Panc1 (cell line): ENCODE measurements around the gene HOXB3. TPM values are rescaled to one million over a fixed set of nuclear protein-coding genes. Genes with fewer than 3 reads are reported as not detected.

Experiments used
- ATAC-seq: fragments of 200-7000 bp; cut with Tn5 transposase; 2 replicates; pipeline ENCODE4 v1.9.1; 2020; ENCODE audit warnings: mild to moderate bottlenecking, moderate library complexity
- BruUV-seq: library from RNA; stranded (reverse); fragments of 400-500 nt; replicated peaks from 2 replicates; lab custom pipeline; 2021; lab: Mats Ljungman, UMichigan
- CTCF ChIA-PET: fragments of 300-600 bp; sonication (Branson Sonifier 250); formaldehyde crosslinking; loops from one replicate; lab custom pipeline; 2022; ENCODE audit warnings: antibody characterized with exemption; lab: Charles Lee
- POLR2A ChIA-PET: fragments of 300-600 bp; sonication (Branson Sonifier 250); formaldehyde crosslinking; loops from one replicate; lab custom pipeline; 2022; ENCODE audit warnings: antibody characterized with exemption; lab: Charles Lee
- DNase-seq: peaks from one replicate; pipeline ENCODE4 v3.0.0-alpha.2; 2010; ENCODE audit warnings: low read depth, low spot score
- H3K27ac ChIP-seq: 2 replicates; pipeline ENCODE4 v1.5.1; 2011; ENCODE audit warnings: mild to moderate bottlenecking, low read length, inconsistent platforms
- H3K27me3 ChIP-seq: fragments of 200-500 bp; sonication (Bioruptor generic); 2 replicates; pipeline ENCODE4 v1.6.0; 2014; ENCODE audit warnings: low read length, inconsistent platforms; ENCODE audit not compliant: control insufficient read depth, insufficient read depth
- H3K36me3 ChIP-seq: fragments of 200-500 bp; sonication (Bioruptor generic); 2 replicates; pipeline ENCODE4 v1.5.1; 2014; ENCODE audit warnings: inconsistent platforms, mild to moderate bottlenecking, low read length, moderate library complexity; ENCODE audit not compliant: control insufficient read depth, insufficient read depth
- H3K4me1 ChIP-seq: 2 replicates; pipeline ENCODE4 v1.5.1; 2011; ENCODE audit warnings: inconsistent platforms, mild to moderate bottlenecking, low read length, moderate library complexity; ENCODE audit not compliant: control insufficient read depth, insufficient read depth
- H3K4me3 ChIP-seq, 2 experiments: 2 replicates each; pipeline ENCODE4 v1.5.1; 2011 to 2012; ENCODE audit warnings: low read depth in 2 of 2, low read length in 2 of 2, mild to moderate bottlenecking in 2 of 2, inconsistent platforms in 1 of 2, moderate library complexity in 1 of 2
- H3K9me3 ChIP-seq: fragments of 200-500 bp; sonication (Bioruptor generic); 2 replicates; pipeline ENCODE4 v1.5.1; 2014; ENCODE audit warnings: low read depth, mild to moderate bottlenecking, inconsistent platforms, low read length, moderate library complexity; ENCODE audit not compliant: control insufficient read depth, insufficient read depth
- CTCF ChIP-seq: fragments of 450-650 bp; IDR thresholded peaks from 2 replicates; pipeline ENCODE4 v1.5.1; 2017; ENCODE audit warnings: mild to moderate bottlenecking
- POLR2AphosphoS5 ChIP-seq: IDR thresholded peaks from 2 replicates; pipeline ENCODE4 v1.6.1; 2012; ENCODE audit warnings: mild to moderate bottlenecking, low read depth, low read length, moderate library complexity
- REST ChIP-seq, 2 experiments: IDR thresholded peaks; 2 replicates each; pipeline ENCODE4 v1.6.1; 2011 to 2012; ENCODE audit warnings: low read depth in 2 of 2, control low read depth in 1 of 2, low read length in 1 of 2, mild to moderate bottlenecking in 1 of 2, moderate library complexity in 1 of 2; ENCODE audit not compliant: insufficient read depth in 1 of 2
- SIN3A ChIP-seq: IDR thresholded peaks from 2 replicates; pipeline ENCODE4 v1.6.1; 2012; ENCODE audit warnings: low read depth, mild to moderate bottlenecking, low read length, moderate library complexity, borderline replicate concordance; ENCODE audit not compliant: insufficient read depth
- TCF7L2 ChIP-seq: IDR thresholded peaks from 2 replicates; pipeline ENCODE4 v1.6.1; 2011; ENCODE audit warnings: mild to moderate bottlenecking, low read depth, low read length, inconsistent platforms
- in situ Hi-C: cut with HindIII; loops from 2 replicates; pipeline ENCODE4 v1.10.0; 2016; ENCODE audit warnings: low sequenced_read_pairs, low pct_unique_long_range_greater_than_20kb
- intact Hi-C: fragments of 100-400 bp; cut with micrococcal nuclease; formaldehyde crosslinking; loops from one replicate; pipeline ENCODE4 v1.10.0; 2022; ENCODE audit not compliant: unreplicated experiment
- total RNA-seq: library from RNA; stranded (reverse); gene quantifications from one replicate; pipeline ENCODE4 v1.2.1, GENCODE V29; 2021; ENCODE audit not compliant: unreplicated experiment

HOXB3 gene
- total RNA-seq, 1 experiment from 2014 or later = 127 TPM

DNA sequence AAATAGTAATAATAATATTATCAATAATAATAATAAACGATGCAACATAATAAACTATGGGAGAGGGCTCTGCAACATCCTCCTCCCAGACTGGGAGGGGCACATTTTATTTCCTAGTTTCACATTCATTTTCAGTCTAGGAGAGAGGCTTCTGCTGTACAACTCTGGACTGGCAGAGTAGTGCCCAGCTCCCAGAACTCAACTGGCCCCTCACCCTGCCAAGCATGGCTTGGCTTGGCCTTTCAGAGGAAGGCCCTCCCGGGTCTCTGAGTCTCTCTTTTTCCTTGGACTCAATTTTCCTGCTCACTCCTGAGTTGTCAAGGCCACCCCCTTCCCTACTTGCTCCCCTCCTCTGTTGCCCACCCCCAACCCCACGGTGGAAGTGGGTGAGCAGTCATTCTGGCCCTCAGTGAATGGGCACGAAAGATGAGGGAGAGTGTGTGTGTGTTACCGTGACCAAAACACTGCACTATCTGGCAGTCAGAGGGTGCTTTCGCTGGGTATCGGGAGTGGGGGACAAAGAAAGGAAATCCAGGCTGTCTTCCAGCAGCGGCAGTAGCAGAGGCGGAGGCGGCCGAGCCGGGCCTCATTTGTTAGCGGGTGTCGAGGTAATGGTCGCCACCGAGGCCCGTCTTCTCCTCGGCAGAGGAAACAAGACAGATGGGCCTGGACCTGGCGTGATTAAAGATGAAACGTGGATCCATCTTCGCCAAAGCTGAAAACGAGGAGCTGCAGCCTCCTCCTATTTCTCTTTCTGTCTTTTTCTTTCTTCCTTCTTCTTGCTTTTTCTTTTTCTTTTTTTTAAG is 14.2 kb downstream of the HOXB3 start:
- Histone ChIP-seq H3K27me3 (no peaks in the 10 kb centered on the region), H3K36me3 (peaks cover 12% of the 10 kb centered on the region), H3K9me3 (no peaks in the 10 kb centered on the region), H3K4me3 (peak overlapping the region; percentile 70 to 99), H3K27ac (peak overlapping the region; percentile 97), H3K4me1 (peaks cover 88% of the 10 kb centered on the region)
- DNase-seq (no peak), ATAC-seq (0 out of 2 replicates have a peak, but pooled peaks have one; percentile 9)
- intact Hi-C loops = loop anchor here (1.0 kb wide), 1 partner anchor 34 kb away; no protein-coding TSS in a partner anchor
- POLR2A ChIA-PET = interaction anchor here (1.0 to 1.2 kb wide), 2 partner anchors 13 to 30 kb away, joined by 3 read pairs; no protein-coding TSS in a partner anchor
- TF ChIP-seq REST (IDR thresholded peaks at IDR 0.05; ENCODE audit: insufficient read depth in 1 of 2, low read depth in 2 of 2, low read length in 1 of 2) (no peak), CTCF (no peak), POLR2AphosphoS5 (peak; percentile 40), SIN3A (0 out of 2 replicates have a peak, but pooled peaks have one; percentile 36)
- in situ Hi-C loops = no loop called here
- BruUV-seq = TSS peak; percentile 45
- CTCF ChIA-PET = interaction anchor here (0.5 kb wide), 1 partner anchor 36 kb away, joined by 3 read pairs; no protein-coding TSS in a partner anchor

GRCh38 chr17:48575066-48575582 is 14.9 kb downstream of the HOXB3 start:
- no peaks in the 10 kb centered on the region for H3K9me3 ChIP-seq
- peaks cover 88% of the 10 kb centered on the region for H3K4me1 ChIP-seq
- H3K36me3 ChIP-seq = peaks cover 12% of the 10 kb centered on the region
- peak overlapping the region; percentile 97 for H3K27ac ChIP-seq
- TF ChIP-seq TCF7L2 (peak; percentile 89), REST (IDR thresholded peaks at IDR 0.05; ENCODE audit: insufficient read depth in 1 of 2, low read depth in 2 of 2, low read length in 1 of 2) (no peak), POLR2AphosphoS5 (peak; percentile 34), CTCF (no peak), SIN3A (0 out of 2 replicates have a peak, but pooled peaks have one; percentile 56)
- CTCF ChIA-PET = no interaction called here
- in situ Hi-C loops (no loop called here), intact Hi-C loops (loop anchor here (1.0 kb wide), 1 partner anchor 35 kb away; no protein-coding TSS in a partner anchor)
- no peaks in the 10 kb centered on the region for H3K27me3 ChIP-seq
- H3K4me3 ChIP-seq = peak overlapping the region; percentile 70 to 99
- DNase-seq = no peak
- ATAC-seq = no peak
- POLR2A ChIA-PET = interaction anchor here (1.2 kb wide), 2 partner anchors 9 to 30 kb away, joined by 3 to 4 read pairs; no protein-coding TSS in a partner anchor
- no TSS peak for BruUV-seq
